HG02852 (cell line): ENCODE results near the gene FMOD.

ENCODE experiments used
- ATAC-seq: cut with Tn5 transposase; IDR thresholded peaks from one replicate; pipeline ENCODE4 v1.9.1; 2021; ENCODE audit warnings: mild to moderate bottlenecking, moderate library complexity; ENCODE audit not compliant: unreplicated experiment

The FMOD gene

GRCh38 chr1:203361945-203362719 lies 11.2 kb upstream of the FMOD start:
- ATAC-seq, result no peak

- ATAC-seq, result no peak
Measured at GRCh38 chr1:203360547-203361185, 9.7 kb upstream of the FMOD start.

GRCh38 chr1:203359010-203359571 lies 8.2 kb upstream of the FMOD start:
- ATAC-seq, result no peak

- ATAC-seq, result no peak
Measured at GRCh38 chr1:203354246-203354645, 3.3 kb upstream of the FMOD start.

- no peak for ATAC-seq
Measured at GRCh38 chr1:203353486-203353885, 2.6 kb upstream of the FMOD start.

GRCh38 chr1:203349773-203350524 lies 973 bp downstream of the FMOD start:
- ATAC-seq, result no peak

- ATAC-seq, result no peak
Measured at GRCh38 chr1:203349166-203349565, 1.8 kb downstream of the FMOD start.

GRCh38 chr1:203346769-203347102 lies 4.2 kb downstream of the FMOD start:
- no peak for ATAC-seq

- ATAC-seq, result no peak
Measured at GRCh38 chr1:203346060-203346768, 4.7 kb downstream of the FMOD start.

GRCh38 chr1:203343956-203344754 lies 6.8 kb downstream of the FMOD start:
- no peak for ATAC-seq

GRCh38 chr1:203342192-203342940 lies 8.6 kb downstream of the FMOD start:
- no peak for ATAC-seq

GRCh38 chr1:203340112-203340790 lies 10.7 kb downstream of the FMOD start:
- no peak for ATAC-seq

GRCh38 chr1:203338335-203339036 lies 12.4 kb downstream of the FMOD start:
- no peak for ATAC-seq

- ATAC-seq, result no peak
Measured at GRCh38 chr1:203336097-203336496, 14.8 kb downstream of the FMOD start.

- ATAC-seq, result no peak
Measured at GRCh38 chr1:203335503-203335902, 15.4 kb downstream of the FMOD start.

- ATAC-seq, result no peak
Measured at GRCh38 chr1:203331224-203331623, 19.7 kb downstream of the FMOD start.

GRCh38 chr1:203328714-203329122 lies 22.2 kb downstream of the FMOD start:
- no peak for ATAC-seq
